Measurements from ENCODE around the gene IRAK1. TPM values are rescaled to one million over a fixed set of nuclear protein-coding genes. Genes with fewer than 3 reads are reported as not detected.

Gene IRAK1
- total RNA-seq, 1 donor from 2014 or later = 19.6 TPM

GRCh38 chrX:154040307-154040756 is 20.6 kb upstream of the IRAK1 start:
- DNase-seq = no peak

DNA sequence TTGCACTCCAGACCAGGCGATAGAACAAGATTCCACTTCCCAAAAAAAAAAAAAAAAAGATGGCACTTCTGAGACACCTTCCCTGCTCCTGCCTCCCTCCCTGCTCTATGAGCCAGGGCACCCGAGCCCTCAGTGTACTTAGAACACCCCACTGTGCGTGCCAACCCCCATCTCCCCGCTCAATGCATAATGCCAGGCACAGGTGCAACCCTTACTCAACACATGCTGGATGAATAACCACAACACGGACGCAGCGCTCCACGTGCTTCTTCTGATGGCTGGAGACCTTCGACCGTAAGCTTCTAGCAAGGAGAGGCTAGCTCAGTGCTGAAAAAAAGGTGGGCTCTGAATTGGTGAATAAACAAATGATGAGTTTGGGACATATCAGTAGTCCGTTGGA is 19.9 kb upstream of the IRAK1 start:
- no peak for DNase-seq

DNA sequence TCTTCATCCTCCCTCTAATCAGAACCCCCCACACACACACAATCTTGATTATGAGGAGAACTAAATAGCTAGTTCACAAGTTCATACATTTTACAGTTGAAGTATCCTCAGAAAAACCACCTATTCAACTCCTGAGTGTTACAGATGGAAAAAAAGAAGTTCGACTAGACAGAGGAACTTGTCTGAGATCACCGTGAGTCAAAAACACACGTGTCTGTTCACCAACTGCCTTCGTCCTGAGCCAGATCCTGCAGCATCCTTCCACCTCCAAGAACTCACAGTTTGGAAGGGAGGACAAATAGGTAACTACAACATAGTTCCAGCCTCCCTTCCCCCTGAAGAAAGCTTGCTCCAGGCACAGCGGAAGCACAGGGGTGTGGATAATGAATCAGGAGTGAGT is 19.0 kb upstream of the IRAK1 start:
- DNase-seq = no peak

DNA sequence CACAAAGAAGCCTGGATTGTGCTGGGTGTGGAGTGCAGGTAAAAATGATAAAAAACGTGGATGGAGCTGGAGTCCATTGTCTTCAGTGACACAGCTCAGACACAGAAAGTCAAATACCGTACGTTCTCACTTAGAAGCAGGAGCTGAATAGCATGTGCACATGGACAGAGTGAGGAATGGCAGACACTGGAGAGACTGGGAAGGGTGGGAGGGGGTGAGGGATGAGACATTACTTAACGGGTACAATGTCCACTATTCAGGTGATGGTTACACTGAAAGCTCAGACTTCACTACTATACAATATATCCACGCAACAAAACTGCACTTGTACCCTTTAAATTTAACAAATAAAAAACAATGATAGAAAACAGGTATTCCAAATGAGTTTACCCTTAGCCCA is 18.1 kb upstream of the IRAK1 start:
- DNase-seq = no peak

GRCh38 chrX:154036513-154036912 is 16.8 kb upstream of the IRAK1 start:
- DNase-seq = no peak

DNA sequence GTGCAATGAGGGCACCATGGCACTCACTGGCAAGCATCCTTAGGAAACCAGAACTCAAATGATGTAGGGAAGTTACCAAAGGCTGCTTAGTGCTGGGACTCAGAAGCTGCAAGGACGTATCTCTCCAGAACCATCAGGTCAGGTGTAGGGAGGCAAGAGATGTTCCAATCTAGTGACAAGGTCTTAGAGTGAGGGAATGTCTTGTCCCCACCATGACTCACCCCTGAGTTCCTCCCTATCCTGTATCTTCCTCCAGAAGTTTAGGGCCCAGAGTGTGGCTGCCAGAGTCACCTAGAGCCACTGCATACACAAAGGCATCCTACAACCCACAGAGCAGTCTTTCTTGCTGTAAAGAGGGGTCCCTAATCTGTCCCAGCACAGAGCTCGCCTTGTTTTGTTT is 14.1 kb upstream of the IRAK1 start:
- no peak for DNase-seq

DNA sequence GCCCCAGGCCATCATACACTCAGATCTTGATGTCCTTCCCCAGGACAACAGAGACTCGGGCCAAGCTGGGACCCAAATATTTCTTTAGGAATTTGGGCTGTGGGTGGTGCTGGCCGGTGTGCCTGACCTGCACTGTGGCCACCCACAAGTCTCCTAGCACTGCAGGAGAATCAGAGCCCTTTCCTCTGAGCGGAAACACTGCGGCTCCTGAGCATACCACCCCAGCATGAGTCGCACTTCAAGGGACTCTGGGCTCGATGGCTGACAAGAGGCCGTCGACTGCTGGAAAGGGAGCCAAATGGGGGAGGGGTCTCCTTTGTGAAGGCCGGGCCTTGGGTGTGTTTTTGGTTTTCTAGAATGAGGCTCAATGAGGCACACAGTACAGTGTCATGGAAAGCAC is 13.0 kb upstream of the IRAK1 start:
- DNase-seq = no peak

DNA sequence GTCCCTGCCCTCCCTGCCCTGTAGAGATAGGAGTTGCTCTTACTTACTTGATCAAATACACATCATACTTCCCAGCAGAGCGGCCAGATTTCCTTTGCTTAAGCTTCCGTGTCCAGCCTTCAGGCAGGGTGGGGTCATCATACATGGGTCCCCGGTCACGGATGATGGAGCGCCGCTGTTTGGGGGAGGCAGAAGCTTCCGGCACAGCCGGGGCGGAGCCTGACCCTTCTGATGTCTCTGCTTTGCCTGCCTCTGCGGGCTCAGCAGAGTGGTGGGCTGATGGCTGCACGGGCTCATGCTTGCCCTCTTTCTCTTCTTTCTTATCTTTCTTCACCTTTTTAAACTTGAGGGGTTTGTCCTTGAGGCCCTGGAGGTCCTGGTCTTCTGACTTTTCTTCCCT is 12.5 kb upstream of the IRAK1 start:
- DNase-seq = no peak

DNA sequence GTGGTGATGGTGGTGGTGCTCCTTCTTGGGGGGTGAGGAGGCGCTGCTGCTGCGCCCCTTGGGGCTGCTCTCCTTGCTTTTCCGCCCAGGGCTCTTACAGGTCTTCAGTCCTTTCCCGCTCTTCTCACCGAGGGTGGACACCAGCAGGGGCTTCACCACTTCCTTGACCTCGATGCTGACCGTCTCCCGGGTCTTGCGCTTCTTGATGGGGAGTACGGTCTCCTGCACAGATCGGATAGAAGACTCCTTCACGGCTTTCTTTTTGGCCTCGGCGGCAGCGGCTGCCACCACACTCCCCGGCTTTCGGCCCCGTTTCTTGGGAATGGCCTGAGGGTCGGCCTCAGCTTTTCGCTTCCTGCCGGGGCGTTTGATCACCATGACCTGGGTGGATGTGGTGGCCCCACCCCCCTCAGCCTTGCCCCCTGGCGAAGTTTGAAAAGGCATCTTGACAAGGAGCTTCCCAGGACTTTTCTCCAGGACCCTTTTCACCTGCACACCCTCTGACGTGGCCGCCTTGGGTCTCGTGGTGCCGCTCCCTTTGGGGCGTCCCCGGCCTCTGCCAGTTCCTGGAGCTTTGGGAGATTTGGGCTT is 11.1 kb upstream of the IRAK1 start:
- DNase-seq = no peak

DNA sequence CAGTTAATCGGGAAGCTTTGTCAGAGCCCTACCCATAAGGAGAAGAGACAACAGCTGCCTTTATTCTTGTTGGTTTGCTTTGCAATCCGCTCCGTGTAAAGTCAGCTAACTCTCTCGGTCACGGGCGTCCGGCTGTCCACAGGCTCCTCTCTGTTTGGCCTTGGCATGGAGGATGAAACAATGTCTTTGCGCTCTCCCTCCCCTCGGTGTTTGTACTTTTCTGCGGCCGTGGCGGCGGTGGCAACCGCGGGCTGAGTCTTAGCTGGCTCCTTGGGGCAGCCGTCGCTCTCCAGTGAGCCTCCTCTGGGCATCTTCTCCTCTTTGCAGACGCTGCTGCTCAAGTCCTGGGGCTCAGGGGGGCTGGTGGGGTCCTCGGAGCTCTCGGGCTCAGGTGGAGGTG is 10.6 kb upstream of the IRAK1 start:
- no peak for DNase-seq

GRCh38 chrX:154029439-154029838 is 9.7 kb upstream of the IRAK1 start:
- DNase-seq = no peak

GRCh38 chrX:154028502-154029184 is 8.9 kb upstream of the IRAK1 start:
- no peak for DNase-seq

DNA sequence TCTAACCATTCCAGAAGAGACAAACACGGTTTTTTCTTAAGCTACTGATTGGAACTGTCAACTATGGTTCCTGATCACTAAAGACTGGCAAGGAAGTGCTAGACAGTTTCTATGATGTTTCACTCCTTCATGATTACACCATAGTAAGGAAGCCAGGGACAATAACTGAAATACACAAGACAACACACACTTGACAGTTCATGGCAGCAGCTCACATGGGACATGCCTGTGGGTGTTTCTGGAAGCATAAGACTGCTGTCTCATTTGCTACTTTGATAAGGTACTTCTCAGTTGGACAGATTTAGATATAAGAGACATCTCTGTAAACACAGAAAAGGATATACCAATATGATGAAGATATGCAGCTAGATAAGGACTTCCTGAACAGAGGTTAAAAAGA is 8.3 kb upstream of the IRAK1 start:
- DNase-seq = no peak

GRCh38 chrX:154027022-154027402 is 7.3 kb upstream of the IRAK1 start:
- DNase-seq = no peak

DNA sequence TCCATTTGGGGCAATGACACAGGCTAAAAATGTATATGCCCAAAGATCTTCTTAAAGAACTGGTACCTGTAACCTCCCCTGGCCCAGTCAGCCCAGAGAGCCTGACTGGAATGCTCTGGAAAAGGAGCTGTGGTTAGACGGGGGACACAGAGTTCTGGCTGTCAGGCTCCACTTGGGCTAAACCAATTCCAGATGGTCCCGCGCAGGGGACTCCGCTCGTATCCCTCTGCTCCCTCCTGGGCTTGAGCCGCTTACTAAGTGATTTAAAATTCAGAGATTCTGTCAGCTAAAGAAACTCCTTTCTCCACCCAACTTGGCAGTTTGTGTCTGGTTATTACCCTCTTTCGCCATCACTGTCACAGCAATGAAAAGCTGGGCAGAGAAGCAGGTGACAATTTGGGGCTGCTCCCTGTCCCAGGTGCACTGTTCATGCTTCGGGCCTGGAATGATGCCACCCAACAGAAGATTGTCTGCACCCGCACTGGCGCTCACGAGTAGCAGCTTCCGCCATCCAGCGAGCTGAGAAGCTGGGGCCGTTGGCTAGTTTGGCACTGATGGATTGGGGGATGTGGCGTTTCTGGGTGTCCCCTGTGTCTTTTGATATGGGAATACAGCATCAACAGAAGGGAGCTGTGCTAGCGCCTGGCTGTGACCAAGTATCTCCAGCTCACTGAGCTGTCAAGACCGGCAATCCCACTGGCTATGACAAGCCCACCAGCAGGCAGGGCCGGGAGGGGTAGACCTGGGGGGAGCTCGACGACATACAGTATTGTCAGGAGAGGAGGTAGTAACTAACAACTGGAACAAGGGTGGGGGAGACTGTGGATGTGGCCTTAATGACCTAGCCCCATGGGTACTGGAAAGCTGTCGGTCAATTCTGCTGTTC is 6.7 kb upstream of the IRAK1 start:
- DNase-seq = no peak

DNA sequence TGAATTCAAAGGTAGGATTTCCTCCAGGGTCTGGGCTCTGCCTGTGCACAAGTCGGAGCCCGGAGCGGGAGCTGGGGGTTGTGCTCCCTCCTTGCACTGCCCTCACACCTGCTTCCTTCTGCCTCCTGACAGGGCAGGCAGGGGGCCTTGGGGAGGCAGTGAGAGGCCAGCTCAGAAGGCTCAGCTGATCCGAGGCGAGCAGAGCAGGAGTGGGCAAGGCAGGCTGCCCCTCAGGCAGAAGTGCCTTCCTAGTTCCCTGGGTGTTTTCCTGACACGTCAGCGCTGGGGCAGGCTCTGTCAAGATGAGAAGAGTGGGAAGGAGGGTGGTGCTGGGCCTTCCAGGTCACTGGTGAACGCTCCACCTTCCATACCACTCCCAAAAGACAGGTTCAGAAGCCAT is 5.5 kb upstream of the IRAK1 start:
- no peak for DNase-seq

DNA sequence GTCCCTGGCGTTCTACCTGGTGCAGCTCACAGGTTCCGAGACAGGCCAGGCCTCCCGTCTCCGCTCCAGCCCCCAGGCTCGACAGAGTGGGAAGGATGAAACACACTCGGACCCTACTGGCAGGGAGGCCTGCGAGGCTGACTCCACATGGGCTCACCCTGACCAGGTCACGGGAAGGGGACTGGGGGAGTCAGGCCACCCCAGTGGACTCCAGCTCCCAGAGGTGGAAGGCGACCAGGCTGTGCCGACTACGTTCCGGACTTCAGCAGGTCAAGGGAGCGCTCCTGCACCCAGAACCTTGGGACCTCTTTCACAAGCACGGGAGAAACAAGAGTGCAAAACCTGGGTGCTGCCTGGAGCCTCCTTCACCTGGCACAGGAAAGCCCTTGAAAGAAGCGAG is 4.6 kb upstream of the IRAK1 start:
- DNase-seq = no peak

GRCh38 chrX:154023276-154024000 is 3.7 kb upstream of the IRAK1 start:
- DNase-seq = no peak

- no peak for DNase-seq
Measured at GRCh38 chrX:154022108-154022507, 2.4 kb upstream of the IRAK1 start.

- no peak for DNase-seq
Measured at GRCh38 chrX:154021131-154021611, 1.5 kb upstream of the IRAK1 start.

- DNase-seq = no peak
Measured at GRCh38 chrX:154020536-154021115, 924 bp upstream of the IRAK1 start.

DNA sequence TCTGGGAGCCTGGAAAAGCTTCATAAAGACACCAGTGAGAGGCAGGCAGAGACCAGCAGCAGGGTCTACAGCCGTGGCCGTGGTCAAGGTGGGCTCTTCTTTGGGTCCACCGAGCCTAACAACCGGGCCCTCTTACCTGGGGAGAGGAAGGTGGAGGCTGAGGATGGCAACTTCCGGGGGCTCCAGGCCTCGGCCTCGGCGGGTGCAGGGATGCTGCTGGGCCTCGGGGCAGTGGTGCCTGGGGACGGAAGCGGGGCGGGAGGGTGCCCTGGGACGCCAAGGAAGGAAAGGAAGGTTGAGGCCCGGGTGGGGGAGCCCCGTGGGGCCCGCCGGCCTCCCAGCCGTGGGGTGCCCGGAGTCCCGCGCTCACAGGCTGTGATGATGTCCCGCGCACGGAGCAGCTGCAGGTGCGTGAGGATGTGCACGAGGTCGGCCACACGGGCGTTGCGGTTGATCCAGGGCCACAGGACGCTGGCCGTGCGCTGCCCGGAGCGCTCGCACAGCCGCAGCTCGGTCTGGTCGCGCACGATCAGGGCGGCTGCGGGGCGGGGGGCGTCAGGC is 561 bp downstream of the IRAK1 start:
- DNase-seq = no peak
